AG04450 (cell line): ENCODE measurements around the gene ZNF709. TPM values are rescaled to one million over a fixed set of nuclear protein-coding genes. Genes with fewer than 3 reads are reported as not detected.
"Not testable (repeated sequence)": the region's sequence is repeated elsewhere in the genome, so short reads cannot be mapped to it uniquely, and the experiment has no call there.

Experiments
- CTCF ChIA-PET: fragments of 300-600, 350-600 bp; formaldehyde crosslinking; extraction: SDS; loops from one replicate; lab custom pipeline; 2022; ENCODE audit warnings: antibody characterized with exemption, inconsistent platforms; lab: Charles Lee
- POLR2A ChIA-PET: fragments of 350-600 bp; formaldehyde crosslinking; extraction: SDS; loops from one replicate; lab custom pipeline; 2021; ENCODE audit warnings: antibody characterized with exemption, inconsistent platforms; lab: Yijun Ruan, JAX
- DNase-seq: peaks from one replicate; pipeline ENCODE4 v3.0.0-alpha.2; 2011; ENCODE audit warnings: low read depth, low spot score
- H3K27ac ChIP-seq: one replicate; pipeline ENCODE4 v1.5.1; 2012; ENCODE audit warnings: low read depth, low read length, control low read depth
- H3K27me3 ChIP-seq: one replicate; pipeline ENCODE4 v1.6.0; 2012; ENCODE audit warnings: low read length; ENCODE audit not compliant: control insufficient read depth, insufficient read depth
- H3K4me3 ChIP-seq: 2 replicates; pipeline ENCODE4 v1.5.1; 2011; ENCODE audit warnings: mild to moderate bottlenecking, low read depth, low read length, control low read depth
- H3K9me3 ChIP-seq: 2 replicates; pipeline ENCODE4 v1.5.1; 2012; ENCODE audit warnings: low read length; ENCODE audit not compliant: control insufficient read depth, insufficient read depth
- polyA plus RNA-seq: library from polyadenylated mRNA; depleted of rRNA; stranded (reverse); fragments of >200 nt; gene quantifications from 2 replicates; pipeline ENCODE4 v1.2.3, GENCODE V29; 2011
- TF ChIP-seq, protein P1 (sequence below): IDR thresholded peaks from 2 replicates; pipeline ENCODE4 v1.5.1; 2011; ENCODE audit warnings: low read depth, low read length, control low read depth, inconsistent platforms

Gene ZNF709
- polyA plus RNA-seq, 1 experiment: 1.7 TPM

DNA sequence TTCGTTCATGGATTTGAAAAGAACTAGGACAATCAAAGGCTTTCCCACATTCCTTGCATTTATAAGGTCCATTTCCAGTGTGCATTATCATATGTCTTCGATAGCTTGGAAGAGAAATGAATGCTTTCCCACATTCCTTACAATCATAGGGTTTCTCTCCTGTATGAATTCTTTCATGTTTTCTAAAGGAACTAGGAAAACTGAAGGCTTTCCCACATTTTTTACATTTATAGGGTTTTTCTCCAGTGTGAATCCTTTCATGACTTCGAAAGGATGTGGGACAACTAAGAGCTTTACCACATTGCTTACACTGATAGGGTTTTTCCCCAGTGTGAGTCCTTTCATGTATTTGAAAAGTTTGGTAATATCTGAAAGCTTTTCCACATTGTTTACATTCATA is 19.8 kb downstream of the ZNF709 start:
- ChIA-PET CTCF (interaction anchor here (1.4 kb wide), 1 partner anchor 99 kb away, joined by 5 read pairs; the partner anchor contains the start of gene ZNF442), POLR2A (no interaction called here)
- Histone ChIP-seq H3K9me3 (peaks cover 42% of the 10 kb centered on the region), H3K4me3 (no peak overlapping the region), H3K27ac (no peak overlapping the region), H3K27me3 (no peaks in the 10 kb centered on the region)
- TF ChIP-seq, protein P1, sequence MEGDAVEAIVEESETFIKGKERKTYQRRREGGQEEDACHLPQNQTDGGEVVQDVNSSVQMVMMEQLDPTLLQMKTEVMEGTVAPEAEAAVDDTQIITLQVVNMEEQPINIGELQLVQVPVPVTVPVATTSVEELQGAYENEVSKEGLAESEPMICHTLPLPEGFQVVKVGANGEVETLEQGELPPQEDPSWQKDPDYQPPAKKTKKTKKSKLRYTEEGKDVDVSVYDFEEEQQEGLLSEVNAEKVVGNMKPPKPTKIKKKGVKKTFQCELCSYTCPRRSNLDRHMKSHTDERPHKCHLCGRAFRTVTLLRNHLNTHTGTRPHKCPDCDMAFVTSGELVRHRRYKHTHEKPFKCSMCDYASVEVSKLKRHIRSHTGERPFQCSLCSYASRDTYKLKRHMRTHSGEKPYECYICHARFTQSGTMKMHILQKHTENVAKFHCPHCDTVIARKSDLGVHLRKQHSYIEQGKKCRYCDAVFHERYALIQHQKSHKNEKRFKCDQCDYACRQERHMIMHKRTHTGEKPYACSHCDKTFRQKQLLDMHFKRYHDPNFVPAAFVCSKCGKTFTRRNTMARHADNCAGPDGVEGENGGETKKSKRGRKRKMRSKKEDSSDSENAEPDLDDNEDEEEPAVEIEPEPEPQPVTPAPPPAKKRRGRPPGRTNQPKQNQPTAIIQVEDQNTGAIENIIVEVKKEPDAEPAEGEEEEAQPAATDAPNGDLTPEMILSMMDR: no peak
- DNase-seq: no peak

DNA sequence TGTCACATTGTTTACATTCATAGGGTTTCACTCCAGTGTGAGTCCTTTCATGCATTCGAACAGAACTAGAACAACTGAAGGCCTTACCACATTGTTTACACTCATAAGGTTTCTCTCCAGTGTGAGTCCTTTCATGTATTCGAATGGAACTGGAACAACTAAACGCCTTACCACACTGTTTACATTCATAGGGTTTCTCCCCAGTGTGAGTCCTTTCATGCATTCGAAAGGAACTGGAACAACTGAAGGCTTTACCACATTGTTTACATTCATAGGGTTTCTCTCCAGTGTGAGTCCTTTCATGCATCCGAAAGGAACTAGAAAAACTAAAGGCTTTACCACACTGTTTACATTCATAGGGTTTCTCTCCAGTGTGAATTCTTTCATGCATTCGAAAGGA is 20.5 kb downstream of the ZNF709 start:
- H3K27ac ChIP-seq, CTCF ChIA-PET, H3K4me3 ChIP-seq, POLR2A ChIA-PET, DNase-seq, H3K27me3 ChIP-seq: not testable (repeated sequence)
- peaks cover 36% of the 10 kb centered on the region for H3K9me3 ChIP-seq

DNA sequence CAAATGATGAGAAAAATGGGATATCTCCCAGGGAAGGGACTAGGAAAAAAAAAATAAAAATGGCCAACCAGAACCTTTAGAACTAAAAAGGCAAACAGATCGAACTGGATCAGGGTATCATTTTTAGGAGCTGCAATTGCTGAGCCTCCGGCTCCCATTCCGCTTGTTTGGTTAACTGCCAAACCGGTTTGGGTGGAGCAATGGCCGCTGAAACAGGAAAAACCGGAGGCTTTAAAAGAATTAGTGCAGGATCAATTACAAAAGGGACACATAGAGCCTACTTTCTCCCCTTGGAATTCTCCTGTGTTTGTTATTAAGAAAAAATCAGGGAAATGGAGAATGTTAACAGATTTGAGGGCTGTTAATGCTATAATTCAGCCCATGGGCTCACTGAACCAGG is 31.1 kb downstream of the ZNF709 start:
- H3K27ac ChIP-seq: no peak overlapping the region
- CTCF ChIA-PET: no interaction called here
- TF ChIP-seq, protein P1: no peak
- DNase-seq: no peak
- peaks cover 32% of the 10 kb centered on the region for H3K9me3 ChIP-seq
- no peak overlapping the region for H3K4me3 ChIP-seq
- H3K27me3 ChIP-seq: no peaks in the 10 kb centered on the region
- POLR2A ChIA-PET: no interaction called here

DNA sequence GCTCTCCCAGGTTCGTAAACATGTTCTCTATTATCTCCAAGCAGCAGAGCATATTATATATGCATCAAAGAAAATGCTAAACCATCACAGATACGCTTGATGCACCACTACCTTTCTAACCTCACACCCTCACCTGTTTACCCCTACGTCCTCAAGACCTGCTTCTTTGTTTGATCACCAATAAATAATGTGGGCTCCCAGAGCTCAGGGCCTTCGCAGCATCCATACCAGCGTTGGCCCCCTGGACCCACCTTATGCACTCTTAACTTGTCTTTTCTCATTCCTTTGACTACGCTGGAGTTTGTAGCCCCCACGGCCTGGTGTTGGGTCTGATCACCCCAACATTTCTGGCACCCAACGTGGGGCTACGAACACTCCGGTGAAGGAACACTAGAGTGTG is 33.8 kb downstream of the ZNF709 start:
- CTCF ChIA-PET: no interaction called here
- Histone ChIP-seq H3K27ac (no peak overlapping the region), H3K9me3 (peaks cover 30% of the 10 kb centered on the region), H3K27me3 (no peaks in the 10 kb centered on the region), H3K4me3 (no peak overlapping the region)
- TF ChIP-seq, protein P1: no peak
- POLR2A ChIA-PET: no interaction called here
- no peak for DNase-seq

DNA sequence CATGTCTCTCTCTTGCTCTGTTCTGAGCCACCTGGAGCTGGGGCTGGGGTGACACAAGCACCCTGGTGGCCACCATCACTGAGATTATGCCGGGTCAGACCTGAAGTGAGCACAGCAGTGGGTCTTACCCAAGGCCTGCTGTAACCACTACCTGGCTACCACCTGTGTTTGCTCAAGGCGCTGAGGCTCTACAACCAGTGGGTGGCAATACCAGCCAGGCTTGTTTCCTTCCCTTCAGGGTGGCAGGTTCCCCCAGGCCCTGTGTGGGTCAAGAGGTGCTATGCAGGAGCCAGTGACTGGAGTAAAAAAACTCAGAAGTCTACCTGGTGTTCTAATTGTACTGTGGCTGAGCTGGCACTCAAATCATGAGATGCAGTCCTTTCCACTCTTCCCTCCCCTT is 35.8 kb downstream of the ZNF709 start:
- CTCF ChIA-PET: no interaction called here
- TF ChIP-seq, protein P1: no peak
- DNase-seq: no peak

More for the DNA sequence above, 35.8 kb downstream of the ZNF709 start:
- Histone ChIP-seq H3K4me3 (no peak overlapping the region), H3K9me3 (peaks cover 33% of the 10 kb centered on the region), H3K27ac (no peak overlapping the region), H3K27me3 (no peaks in the 10 kb centered on the region)
- POLR2A ChIA-PET: no interaction called here
